Panc1 (cell line): ENCODE measurements around the gene GRAMD4. TPM values are rescaled to one million over a fixed set of nuclear protein-coding genes. Genes with fewer than 3 reads are reported as not detected.

Experiments
- ATAC-seq: fragments of 200-7000 bp; cut with Tn5 transposase; 2 replicates; pipeline ENCODE4 v1.9.1; 2020; ENCODE audit warnings: mild to moderate bottlenecking, moderate library complexity
- BruUV-seq: library from RNA; stranded (reverse); fragments of 400-500 nt; replicated peaks from 2 replicates; lab custom pipeline; 2021; lab: Mats Ljungman, UMichigan
- CTCF ChIA-PET: fragments of 300-600 bp; sonication (Branson Sonifier 250); formaldehyde crosslinking; loops from one replicate; lab custom pipeline; 2022; ENCODE audit warnings: antibody characterized with exemption; lab: Charles Lee
- POLR2A ChIA-PET: fragments of 300-600 bp; sonication (Branson Sonifier 250); formaldehyde crosslinking; loops from one replicate; lab custom pipeline; 2022; ENCODE audit warnings: antibody characterized with exemption; lab: Charles Lee
- DNase-seq: peaks from one replicate; pipeline ENCODE4 v3.0.0-alpha.2; 2010; ENCODE audit warnings: low read depth, low spot score
- H3K27ac ChIP-seq: 2 replicates; pipeline ENCODE4 v1.5.1; 2011; ENCODE audit warnings: mild to moderate bottlenecking, low read length, inconsistent platforms
- H3K27me3 ChIP-seq: fragments of 200-500 bp; sonication (Bioruptor generic); 2 replicates; pipeline ENCODE4 v1.6.0; 2014; ENCODE audit warnings: low read length, inconsistent platforms; ENCODE audit not compliant: control insufficient read depth, insufficient read depth
- H3K36me3 ChIP-seq: fragments of 200-500 bp; sonication (Bioruptor generic); 2 replicates; pipeline ENCODE4 v1.5.1; 2014; ENCODE audit warnings: inconsistent platforms, mild to moderate bottlenecking, low read length, moderate library complexity; ENCODE audit not compliant: control insufficient read depth, insufficient read depth
- H3K4me1 ChIP-seq: 2 replicates; pipeline ENCODE4 v1.5.1; 2011; ENCODE audit warnings: inconsistent platforms, mild to moderate bottlenecking, low read length, moderate library complexity; ENCODE audit not compliant: control insufficient read depth, insufficient read depth
- H3K4me3 ChIP-seq, 2 experiments: 2 replicates each; pipeline ENCODE4 v1.5.1; 2011 to 2012; ENCODE audit warnings: low read depth in 2 of 2, low read length in 2 of 2, mild to moderate bottlenecking in 2 of 2, inconsistent platforms in 1 of 2, moderate library complexity in 1 of 2
- H3K9me3 ChIP-seq: fragments of 200-500 bp; sonication (Bioruptor generic); 2 replicates; pipeline ENCODE4 v1.5.1; 2014; ENCODE audit warnings: low read depth, mild to moderate bottlenecking, inconsistent platforms, low read length, moderate library complexity; ENCODE audit not compliant: control insufficient read depth, insufficient read depth
- POLR2AphosphoS5 ChIP-seq: IDR thresholded peaks from 2 replicates; pipeline ENCODE4 v1.6.1; 2012; ENCODE audit warnings: mild to moderate bottlenecking, low read depth, low read length, moderate library complexity
- SIN3A ChIP-seq: IDR thresholded peaks from 2 replicates; pipeline ENCODE4 v1.6.1; 2012; ENCODE audit warnings: low read depth, mild to moderate bottlenecking, low read length, moderate library complexity, borderline replicate concordance; ENCODE audit not compliant: insufficient read depth
- TCF7L2 ChIP-seq: IDR thresholded peaks from 2 replicates; pipeline ENCODE4 v1.6.1; 2011; ENCODE audit warnings: mild to moderate bottlenecking, low read depth, low read length, inconsistent platforms
- in situ Hi-C: cut with HindIII; loops from 2 replicates; pipeline ENCODE4 v1.10.0; 2016; ENCODE audit warnings: low sequenced_read_pairs, low pct_unique_long_range_greater_than_20kb
- intact Hi-C: fragments of 100-400 bp; cut with micrococcal nuclease; formaldehyde crosslinking; loops from one replicate; pipeline ENCODE4 v1.10.0; 2022; ENCODE audit not compliant: unreplicated experiment
- total RNA-seq: library from RNA; stranded (reverse); gene quantifications from one replicate; pipeline ENCODE4 v1.2.1, GENCODE V29; 2021; ENCODE audit not compliant: unreplicated experiment
- TF ChIP-seq, protein P1 (sequence below): fragments of 450-650 bp; IDR thresholded peaks from 2 replicates; pipeline ENCODE4 v1.5.1; 2017; ENCODE audit warnings: mild to moderate bottlenecking
- TF ChIP-seq, protein P2 (sequence below), 2 experiments: IDR thresholded peaks; 2 replicates each; pipeline ENCODE4 v1.6.1; 2011 to 2012; ENCODE audit warnings: low read depth in 2 of 2, control low read depth in 1 of 2, low read length in 1 of 2, mild to moderate bottlenecking in 1 of 2, moderate library complexity in 1 of 2; ENCODE audit not compliant: insufficient read depth in 1 of 2

Gene GRAMD4
- total RNA-seq, 1 experiment from 2014 or later, result 30.8 TPM

DNA sequence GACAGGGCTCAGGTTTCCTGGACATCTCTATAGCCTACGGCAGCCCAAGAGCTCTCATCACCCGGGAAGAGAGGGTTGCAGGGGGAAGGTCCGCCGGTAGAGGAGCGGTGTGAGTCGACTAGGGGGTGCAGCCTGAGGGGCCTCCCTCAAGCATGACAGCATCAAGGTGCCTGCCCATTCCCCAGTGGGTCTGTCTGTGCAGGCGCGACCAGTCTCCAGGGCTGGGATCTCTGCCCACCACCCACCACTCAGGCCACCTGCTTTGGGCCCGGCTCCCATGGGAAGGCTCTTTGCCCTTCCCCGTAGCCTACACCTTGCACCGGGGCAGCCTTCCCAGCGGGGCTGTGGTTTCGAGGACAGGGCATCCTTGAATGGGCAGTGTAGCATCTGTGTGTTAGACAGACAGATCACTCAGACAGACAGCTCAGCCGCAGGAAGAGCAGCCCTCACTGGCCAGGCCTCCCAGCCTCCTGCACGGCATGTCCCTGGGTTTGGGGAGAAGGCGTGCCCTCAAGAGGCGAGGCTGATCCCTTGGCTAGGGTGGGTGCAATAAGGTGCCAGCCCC lies 88.7 kb downstream of the GRAMD4 start:
- peaks cover 3% of the 10 kb centered on the region; the same call in 1 of the 2 replicates for H3K36me3 ChIP-seq

GRCh38 chr22:46710806-46711205 lies 90.6 kb downstream of the GRAMD4 start:
- in situ Hi-C loops, result no loop called here
- no peak overlapping the region for H3K4me3 ChIP-seq
- H3K27me3 ChIP-seq, result no peaks in the 10 kb centered on the region
- peaks cover 3% of the 10 kb centered on the region; the same call in 1 of the 2 replicates for H3K36me3 ChIP-seq
- H3K4me1 ChIP-seq, result no peaks in the 10 kb centered on the region
- intact Hi-C loops, result no loop called here
- TF ChIP-seq POLR2AphosphoS5, result no peak
- TF ChIP-seq, protein P1, sequence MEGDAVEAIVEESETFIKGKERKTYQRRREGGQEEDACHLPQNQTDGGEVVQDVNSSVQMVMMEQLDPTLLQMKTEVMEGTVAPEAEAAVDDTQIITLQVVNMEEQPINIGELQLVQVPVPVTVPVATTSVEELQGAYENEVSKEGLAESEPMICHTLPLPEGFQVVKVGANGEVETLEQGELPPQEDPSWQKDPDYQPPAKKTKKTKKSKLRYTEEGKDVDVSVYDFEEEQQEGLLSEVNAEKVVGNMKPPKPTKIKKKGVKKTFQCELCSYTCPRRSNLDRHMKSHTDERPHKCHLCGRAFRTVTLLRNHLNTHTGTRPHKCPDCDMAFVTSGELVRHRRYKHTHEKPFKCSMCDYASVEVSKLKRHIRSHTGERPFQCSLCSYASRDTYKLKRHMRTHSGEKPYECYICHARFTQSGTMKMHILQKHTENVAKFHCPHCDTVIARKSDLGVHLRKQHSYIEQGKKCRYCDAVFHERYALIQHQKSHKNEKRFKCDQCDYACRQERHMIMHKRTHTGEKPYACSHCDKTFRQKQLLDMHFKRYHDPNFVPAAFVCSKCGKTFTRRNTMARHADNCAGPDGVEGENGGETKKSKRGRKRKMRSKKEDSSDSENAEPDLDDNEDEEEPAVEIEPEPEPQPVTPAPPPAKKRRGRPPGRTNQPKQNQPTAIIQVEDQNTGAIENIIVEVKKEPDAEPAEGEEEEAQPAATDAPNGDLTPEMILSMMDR, result no peak
- no peak for TF ChIP-seq SIN3A
- no peak for TF ChIP-seq TCF7L2
- TF ChIP-seq, protein P2, sequence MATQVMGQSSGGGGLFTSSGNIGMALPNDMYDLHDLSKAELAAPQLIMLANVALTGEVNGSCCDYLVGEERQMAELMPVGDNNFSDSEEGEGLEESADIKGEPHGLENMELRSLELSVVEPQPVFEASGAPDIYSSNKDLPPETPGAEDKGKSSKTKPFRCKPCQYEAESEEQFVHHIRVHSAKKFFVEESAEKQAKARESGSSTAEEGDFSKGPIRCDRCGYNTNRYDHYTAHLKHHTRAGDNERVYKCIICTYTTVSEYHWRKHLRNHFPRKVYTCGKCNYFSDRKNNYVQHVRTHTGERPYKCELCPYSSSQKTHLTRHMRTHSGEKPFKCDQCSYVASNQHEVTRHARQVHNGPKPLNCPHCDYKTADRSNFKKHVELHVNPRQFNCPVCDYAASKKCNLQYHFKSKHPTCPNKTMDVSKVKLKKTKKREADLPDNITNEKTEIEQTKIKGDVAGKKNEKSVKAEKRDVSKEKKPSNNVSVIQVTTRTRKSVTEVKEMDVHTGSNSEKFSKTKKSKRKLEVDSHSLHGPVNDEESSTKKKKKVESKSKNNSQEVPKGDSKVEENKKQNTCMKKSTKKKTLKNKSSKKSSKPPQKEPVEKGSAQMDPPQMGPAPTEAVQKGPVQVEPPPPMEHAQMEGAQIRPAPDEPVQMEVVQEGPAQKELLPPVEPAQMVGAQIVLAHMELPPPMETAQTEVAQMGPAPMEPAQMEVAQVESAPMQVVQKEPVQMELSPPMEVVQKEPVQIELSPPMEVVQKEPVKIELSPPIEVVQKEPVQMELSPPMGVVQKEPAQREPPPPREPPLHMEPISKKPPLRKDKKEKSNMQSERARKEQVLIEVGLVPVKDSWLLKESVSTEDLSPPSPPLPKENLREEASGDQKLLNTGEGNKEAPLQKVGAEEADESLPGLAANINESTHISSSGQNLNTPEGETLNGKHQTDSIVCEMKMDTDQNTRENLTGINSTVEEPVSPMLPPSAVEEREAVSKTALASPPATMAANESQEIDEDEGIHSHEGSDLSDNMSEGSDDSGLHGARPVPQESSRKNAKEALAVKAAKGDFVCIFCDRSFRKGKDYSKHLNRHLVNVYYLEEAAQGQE (IDR thresholded peaks at IDR 0.05; ENCODE audit: insufficient read depth in 1 of 2, low read depth in 2 of 2, low read length in 1 of 2), result no peak
- BruUV-seq, result TSS peak; percentile 39
- no peak overlapping the region for H3K27ac ChIP-seq
- POLR2A ChIA-PET, result no interaction called here
- DNase-seq, result no peak
- CTCF ChIA-PET, result no interaction called here
- H3K9me3 ChIP-seq, result no peaks in the 10 kb centered on the region
- ATAC-seq, result no peak

More for the DNA sequence above, 88.7 kb downstream of the GRAMD4 start:
- Histone ChIP-seq H3K27me3 (no peaks in the 10 kb centered on the region), H3K9me3 (no peaks in the 10 kb centered on the region), H3K4me3 (no peak overlapping the region), H3K27ac (no peak overlapping the region), H3K4me1 (no peaks in the 10 kb centered on the region)
- CTCF ChIA-PET, result no interaction called here
- DNase-seq, result no peak
- ATAC-seq, result no peak
- POLR2A ChIA-PET, result no interaction called here
- in situ Hi-C loops, result no loop called here
- no peak for TF ChIP-seq SIN3A
- TF ChIP-seq, protein P2 (IDR thresholded peaks at IDR 0.05; ENCODE audit: insufficient read depth in 1 of 2, low read depth in 2 of 2, low read length in 1 of 2), result no peak
- TF ChIP-seq, protein P1, result no peak
- no peak for TF ChIP-seq POLR2AphosphoS5
- TF ChIP-seq TCF7L2, result no peak
- intact Hi-C loops, result no loop called here
- no TSS peak for BruUV-seq
